CD4-positive, alpha-beta T cell treated with Interleukin-6 at 100 ng/mL for 8 hours (primary cell): ENCODE measurements around the gene NFIX.

Source experiments
- DNase-seq: peaks from one replicate; pipeline ENCODE4 v3.0.0-alpha.2; 2020; ENCODE audit warnings: mixed read lengths, low spot score

Gene NFIX

DNA sequence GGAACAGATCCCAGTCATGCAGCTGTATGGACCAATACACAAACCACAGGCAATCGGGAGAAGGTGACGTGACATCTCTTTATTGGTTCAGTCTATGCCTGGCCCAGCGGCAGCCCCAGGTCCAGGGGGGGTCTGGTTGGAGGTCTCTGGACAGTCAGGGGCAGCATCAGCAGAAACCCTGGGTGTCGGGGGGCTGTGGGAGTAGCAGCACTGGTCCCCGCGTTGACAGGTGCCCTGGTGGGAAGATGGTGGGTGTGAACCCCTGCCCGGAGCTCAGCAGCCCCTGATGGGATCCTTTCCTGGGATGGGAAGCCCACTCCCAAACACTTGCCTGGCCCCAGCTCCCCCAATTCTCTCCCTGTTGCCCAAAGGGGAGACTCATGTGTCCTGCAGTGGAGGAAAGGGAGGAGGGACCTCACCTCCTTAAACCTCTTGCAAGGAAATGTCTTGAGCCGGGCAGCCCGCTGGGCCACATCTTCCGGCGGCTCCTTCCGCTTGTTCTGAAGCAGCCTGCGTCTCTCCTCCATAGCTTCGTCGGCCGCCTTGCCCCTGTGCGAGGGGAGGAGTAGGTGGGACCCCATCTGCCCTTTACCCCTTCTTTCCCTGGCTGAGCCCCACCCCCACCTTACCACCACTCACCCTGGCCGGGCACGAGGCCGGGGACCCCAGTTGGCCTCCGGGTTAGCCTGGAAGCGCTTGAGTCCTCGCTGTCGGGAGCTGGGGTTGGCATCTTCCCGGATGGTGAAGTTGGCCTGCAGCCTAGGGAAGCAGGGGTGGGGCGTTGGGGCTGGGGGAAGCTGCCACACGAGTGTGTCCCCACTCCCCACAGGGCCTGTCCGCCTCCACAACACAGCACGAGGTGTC is 109.8 kb downstream of the NFIX start:
- peak; percentile 27 for DNase-seq

DNA sequence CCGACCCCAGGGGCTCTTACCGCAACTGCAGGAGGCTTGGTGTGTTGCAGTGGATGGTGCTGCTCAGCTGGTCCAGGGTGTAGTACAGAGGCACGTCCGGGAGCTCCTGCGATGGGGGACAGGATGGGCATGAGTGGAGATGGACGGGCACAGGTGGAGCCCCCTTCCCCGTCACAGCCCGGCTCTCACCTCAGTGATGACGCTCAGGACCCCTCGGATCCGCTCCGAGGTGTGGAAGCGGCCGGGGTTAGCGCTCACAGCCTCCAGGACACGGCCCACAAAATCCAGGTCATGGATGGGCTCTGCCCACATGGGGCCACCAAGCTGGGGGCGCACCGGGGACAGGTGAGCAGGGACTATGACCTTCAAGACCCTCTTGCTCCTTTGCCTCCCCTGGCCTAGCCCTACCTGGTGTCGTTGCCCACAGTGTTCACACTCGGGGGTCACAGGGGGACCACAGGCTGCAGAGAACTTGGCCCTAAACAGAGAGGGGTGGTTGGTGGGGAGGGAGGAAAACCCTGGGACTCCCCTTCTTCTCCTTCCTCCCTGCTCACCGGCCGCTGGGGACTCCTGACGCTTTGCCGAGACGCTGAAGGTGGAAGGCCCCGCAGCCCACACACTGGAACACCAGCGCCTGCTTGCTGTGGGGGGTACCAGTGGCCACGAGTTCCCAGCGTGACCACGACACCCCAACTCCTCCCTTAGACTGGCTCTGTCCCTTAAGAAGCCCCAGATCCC is 114.3 kb downstream of the NFIX start:
- DNase-seq, result no peak

DNA sequence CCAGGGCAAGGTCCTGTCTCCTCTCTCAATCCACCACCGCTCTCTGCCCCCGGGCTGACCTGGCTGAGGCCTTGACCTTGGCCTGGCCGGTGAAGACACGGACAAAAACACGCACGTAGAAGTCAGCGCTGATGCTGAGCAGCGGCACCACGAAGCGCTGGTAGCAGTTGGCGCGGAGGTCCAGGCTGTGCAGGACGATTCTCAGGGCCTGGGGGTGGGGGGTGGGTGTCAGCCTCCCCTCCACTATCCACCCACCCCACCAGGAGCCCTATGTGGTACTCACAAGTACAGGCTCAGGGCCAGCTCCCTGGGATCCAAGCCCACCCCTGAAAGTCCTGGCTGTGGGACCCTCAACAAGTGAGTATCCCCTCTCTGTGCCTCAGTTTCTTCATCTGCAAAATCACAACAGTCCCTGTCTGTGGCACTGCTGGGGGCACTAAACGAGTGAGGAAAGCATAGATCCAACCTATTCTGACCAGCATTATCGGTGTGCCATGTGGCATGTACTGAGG is 114.9 kb downstream of the NFIX start:
- no peak for DNase-seq

DNA sequence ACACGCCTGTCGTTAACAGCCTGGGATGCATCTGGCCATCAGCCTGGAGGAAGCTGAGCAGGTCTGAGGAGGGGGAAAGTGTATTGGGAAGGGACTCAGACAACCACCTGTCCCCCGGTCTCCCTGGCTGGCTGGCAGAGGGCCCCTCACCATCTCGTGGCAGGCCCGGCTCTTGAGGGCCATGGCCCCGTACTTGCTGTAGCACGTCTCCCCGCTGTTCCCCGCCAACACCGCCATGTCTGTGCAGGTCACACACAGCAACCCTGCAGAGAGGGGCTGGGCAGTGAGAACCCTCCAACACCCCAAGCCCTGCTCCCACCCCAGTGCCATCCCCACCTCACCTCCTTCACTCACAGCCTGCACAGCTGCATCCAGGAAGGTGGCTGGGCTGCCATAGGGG is 117.3 kb downstream of the NFIX start:
- DNase-seq, result no peak

DNA sequence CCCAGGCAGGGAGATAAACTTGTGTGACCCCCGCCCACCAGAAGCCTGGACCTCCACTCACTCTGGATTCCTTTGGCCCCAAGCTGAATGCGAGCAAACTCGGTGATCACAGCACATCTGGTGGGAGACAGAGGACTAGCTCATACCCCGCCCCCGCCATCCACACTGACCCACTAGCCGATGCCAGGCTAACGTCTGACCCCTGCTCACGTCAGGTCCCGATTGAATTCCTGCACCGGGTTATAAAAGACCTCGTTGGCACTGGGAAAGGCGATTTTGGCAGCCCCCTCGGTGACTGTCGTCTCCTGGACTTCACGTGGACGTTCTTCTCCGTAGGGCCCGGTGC is 120.6 kb downstream of the NFIX start:
- no peak for DNase-seq

DNA sequence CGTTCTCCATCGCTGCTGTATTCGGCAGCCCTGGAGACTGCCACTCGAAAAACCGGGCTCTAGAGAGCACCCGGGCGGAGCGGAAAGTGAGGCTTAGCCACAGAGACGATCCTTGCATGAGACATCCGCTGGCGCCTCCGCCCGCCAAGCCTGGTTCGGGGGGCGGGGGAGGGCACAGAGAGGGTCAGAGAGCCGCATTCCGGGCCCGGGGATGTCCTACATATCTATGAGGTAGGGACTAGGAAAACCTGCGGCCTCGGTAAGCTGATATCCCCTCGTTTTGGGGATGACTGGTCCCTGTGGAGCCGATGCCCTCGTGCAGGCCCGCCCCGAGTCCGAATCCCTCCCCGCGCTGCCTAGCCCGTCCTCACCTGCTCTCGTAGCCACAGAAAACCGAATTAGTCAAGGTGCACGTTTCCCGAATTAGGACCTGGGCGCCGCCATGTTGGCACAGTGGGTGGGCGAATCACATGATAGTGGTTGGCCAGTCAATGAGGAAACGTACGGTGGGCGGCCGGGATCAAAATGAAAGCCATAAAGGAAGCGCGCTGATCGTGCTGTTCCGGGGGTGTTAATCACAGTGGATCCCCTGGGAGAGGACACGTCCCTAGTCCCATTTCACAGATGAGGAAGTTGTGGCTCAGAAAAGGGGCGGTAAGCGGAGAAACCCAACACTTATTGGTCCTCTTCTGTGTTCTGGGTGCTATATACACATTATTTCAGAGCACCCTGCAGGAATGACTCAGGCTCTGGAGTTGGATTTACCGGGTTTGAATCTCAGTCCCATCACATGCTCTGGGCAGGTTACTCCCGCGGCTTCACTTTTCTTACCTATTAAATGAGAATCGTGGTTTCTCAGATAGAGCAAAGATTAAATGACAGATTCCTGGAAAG is 121.3 kb downstream of the NFIX start, which contains the start of gene TRMT1:
TRMT1 (minus strand) TSS at position 459 of the 894 bp plus-strand sequence; CDS start at position 118, 341 bp downstream.
- DNase-seq, result peak; percentile 85

DNA sequence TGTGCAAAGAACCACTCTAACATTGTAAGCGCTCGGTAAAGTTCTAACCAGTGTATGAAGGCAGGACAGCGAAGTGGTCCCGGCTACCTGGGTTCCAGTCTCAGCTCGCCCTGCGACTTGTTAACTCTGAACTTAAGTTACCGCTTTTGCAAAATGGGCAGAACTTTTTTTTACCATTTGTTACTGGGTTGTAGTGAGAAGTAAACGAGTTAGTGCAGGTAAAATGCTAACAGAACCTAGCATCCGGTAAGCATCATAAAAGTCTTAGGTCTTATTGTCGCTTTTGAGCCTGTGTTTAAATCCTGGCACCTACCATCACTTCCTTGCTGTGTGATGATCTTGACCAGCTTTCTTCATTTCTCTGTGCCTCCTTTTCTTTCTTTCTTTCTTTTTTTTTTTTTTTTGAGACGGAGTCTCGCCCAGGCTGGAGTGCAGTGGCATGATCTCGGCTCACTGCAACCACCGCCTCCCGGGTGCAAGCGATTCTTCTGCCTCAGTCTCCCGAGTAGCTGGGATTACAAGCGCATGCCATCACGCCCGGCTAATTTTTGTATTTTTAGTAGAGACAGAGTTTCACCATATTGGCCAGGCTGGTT is 122.0 kb downstream of the NFIX start:
- DNase-seq, result peak; percentile 33

DNA sequence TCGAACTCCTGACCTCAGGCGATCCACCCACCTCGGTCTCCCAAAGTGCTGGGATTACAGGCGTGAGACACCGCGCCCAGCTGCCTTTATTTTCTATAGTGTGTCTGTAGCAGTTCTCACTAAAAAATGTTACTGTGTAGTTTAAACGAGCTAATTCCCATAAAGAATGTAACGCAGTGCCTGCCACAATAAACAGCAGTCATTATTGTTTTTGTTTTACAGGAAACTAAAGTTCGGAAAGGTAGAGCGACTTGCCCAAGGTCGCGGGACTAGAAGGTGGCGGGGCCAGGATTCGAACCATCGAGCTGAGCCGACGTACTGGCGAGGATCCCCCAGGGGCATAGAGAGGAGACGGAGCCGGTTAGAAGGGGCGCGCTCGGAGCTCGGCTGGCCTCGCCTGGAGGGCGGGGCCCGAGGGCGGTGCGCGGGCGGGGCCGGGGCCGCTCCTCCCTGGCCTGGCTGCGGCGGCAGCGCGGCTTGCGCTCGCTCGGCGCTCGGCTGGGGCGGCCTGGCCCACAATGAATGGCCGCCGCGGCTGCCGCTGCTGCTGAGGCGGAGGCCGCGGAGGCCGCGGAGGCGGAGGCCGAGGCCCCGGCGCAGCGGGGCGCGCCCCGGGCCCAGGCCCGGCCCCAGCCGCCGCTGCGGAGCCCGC is 122.6 kb downstream of the NFIX start, which contains the start of gene NACC1:
NACC1 (plus strand) TSS at position 493 of the 652 bp plus-strand sequence. CDS start 16,944 bp downstream, outside the sequence.
- peak; percentile 87 for DNase-seq

DNA sequence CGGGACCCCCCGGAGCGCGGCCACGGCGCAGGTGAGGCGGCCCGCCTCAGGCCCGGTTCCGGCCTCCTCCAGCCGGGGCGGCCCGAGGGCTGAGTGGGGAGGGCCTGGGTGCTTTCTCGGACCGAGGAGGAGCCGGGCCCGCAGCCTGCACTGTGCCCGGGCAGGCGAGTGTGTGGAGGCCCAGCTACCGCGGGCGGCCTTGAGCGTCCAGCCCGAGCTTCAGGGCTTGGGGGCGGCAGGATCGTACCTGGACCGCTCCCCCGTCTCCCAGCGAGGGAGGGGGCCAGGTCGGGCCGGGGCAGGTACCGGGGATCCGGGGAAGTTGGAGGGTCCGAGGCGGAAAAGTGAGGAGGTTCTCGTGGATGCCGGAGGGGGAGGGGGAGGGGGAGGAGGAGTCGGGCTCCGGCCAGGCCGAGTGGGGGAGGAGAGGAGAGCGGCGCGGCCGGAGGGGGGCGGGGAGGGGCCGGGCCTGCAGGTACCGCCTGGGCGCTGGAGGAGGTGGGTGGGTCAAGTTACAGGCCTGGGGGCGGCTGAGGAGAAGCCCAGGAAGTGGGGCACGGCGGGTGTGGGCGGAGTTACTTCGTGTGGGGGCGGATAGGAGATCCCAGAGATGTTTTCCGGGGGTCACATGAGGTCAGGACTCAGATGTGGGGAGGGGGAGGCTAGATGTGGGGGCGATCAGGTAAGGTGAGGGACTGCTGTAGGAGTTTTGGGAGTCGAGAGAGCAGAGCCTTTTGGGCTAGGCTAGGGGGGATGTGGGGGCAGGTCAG is 123.3 kb downstream of the NFIX start:
- no peak for DNase-seq

DNA sequence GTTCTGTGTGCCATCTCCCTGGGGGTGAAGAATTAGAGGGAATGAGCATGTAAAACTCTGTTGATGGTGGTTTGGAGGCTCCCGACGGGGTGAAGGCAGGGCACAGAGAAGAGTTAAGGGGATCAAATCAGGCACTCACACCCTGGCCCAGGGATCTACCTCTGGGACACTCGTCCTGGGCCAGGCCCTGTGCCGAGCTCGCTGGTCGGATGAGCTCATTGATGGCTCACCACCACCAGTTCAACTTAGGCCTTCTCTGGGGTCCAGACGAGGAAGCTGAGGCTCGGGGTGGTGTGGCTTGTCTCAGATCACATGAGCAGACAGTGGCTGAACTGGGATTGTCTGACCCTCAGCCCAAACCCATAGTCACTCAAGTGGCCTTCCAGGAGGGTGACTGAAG is 124.4 kb downstream of the NFIX start:
- DNase-seq, result no peak

DNA sequence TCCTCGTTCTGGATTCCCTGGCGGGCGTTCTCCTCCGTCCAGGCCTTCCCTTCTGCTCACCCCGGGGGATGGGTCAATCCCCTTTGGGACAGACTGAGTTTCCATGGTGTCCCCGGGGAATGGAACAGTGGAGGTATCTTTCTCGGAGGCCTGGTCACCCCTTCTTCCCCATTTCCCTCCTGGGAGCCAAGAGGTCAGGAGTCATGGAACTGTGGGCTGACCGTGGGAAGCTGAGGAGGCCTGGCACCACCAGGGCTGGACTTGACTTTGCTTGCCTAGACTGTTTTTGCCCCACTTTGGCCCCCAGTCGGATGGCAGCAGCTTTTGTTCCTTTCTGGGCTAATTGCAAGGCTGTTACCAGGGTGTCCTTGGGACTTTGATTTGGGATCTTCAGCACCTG is 124.8 kb downstream of the NFIX start:
- no peak for DNase-seq

DNA sequence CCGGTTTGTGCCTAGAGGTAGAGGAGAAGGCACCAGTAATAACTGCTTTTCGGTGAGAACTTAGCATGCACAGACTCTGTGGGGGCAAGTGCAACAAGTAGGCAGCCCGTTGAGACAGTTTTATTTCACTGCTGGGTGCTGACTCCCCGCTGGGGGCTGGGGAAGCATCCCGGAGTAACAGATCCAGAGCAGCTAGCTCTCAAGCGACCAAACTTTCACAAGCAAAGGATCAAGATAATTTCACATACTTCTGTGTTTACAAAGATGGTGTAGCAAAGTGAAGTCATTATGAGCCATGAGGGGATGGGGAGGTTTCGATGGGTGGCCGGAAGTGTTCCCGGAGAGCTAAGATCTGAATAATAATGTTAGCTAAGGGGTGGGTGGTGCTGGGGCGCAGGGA is 125.5 kb downstream of the NFIX start:
- DNase-seq, result no peak

DNA sequence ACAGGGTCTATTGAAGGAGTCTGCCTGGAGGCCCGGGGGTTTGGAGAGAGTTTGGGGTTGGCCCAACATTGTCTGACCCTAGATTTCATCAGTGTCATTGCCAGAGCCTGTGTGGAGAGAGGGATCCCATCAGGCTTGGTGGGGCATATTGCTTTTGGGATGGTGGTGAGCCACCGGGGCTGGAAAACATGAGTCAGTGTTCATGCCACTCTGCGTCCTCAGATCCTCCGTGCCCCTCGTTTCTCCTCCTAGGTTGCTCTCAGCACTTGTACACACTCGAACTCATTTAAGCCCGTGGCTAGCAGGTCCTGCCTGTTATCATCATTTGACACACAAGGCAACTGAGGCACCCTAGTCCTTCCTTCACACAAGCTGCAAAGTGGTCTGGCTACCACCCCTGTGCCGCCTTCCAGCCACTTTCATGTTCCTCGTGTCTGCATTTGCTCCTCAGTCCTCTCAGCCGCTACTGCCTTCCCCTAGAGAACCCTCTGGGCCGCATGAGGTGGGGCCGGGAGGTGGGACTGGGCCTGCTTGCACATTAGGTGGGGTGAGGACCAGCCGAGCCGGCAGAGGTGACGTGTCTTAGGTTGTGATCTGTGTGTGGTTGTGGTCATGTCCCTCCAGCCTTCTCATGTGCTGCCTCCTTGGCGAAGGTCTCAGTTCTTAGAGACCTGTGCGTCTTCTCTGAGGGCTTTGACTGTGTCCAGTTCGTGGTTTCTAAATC is 126.4 kb downstream of the NFIX start:
- no peak for DNase-seq

DNA sequence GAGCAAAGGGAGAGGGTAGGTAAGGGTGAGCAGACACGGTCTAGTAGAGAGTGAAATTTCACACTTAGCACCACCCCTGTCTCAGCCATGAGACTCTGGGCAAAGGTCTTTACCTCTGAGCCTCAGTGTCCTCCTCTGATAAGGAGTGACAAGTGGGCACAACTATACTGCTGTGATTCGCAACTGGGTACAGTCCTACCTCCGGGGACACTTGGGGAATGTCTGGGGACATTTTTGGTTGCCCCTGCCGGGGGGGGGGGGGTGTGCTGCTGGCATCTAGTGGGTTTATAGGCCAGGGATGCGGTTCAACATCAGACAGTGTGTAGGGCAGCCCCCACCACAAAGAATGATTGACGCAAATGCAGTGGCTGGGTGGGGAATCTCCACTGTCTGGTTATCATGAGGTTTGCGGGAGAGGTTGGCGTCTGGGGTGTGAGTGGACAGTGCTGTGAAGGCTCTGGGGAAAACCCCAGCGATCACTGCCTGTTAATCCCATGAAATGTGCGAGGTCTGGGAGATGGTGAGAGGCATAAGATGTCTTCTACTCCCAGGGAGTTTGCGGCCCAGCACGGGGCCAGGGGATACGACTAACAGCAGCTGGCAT is 127.1 kb downstream of the NFIX start:
- DNase-seq, result no peak

DNA sequence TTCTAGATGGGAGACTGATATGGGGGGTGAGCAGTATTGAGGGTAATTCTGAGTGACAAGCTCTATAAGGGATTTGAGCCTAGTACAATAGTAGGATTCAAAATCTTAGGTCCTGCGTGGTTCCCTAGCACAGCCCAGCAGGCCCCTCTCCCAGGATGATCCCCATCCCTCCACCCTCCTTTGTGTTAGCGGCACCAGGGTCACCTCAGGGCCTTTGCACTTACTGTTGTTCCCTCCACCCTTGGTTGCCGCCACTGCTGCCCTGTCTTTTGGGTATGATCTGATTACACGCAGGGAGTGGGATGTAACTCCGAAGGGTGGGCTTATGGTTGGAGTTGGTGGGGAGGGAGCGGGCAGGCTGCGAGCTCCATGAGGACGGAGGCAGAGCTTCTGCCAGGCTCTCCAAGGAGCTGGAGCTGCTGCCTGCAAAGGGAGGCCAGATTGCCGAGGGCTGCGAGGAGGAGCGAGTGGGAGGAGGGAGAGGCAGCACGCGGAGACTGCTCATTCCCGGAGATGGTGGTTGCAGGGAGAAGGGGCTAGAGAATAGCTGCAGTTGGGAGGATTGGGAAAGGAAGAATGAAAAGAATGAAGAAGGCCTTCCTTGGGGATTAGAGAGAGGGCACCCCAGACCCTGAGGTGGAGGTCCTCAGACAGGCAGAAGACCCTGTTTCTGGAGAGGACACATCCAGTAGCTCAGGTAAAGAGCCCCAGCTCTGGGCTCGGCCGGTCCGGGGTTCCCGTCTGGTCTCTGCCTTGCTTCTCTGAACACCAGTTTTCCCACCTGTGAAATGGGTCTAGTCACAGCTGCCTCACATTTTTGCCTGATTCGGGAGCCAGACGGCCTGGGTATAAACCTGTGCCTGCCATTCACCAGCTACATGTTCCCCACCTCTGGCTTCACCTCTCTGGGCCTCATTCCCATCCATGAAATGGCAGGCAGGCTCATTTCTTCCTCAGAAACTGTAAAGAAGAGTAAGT is 128.0 kb downstream of the NFIX start:
- no peak for DNase-seq

DNA sequence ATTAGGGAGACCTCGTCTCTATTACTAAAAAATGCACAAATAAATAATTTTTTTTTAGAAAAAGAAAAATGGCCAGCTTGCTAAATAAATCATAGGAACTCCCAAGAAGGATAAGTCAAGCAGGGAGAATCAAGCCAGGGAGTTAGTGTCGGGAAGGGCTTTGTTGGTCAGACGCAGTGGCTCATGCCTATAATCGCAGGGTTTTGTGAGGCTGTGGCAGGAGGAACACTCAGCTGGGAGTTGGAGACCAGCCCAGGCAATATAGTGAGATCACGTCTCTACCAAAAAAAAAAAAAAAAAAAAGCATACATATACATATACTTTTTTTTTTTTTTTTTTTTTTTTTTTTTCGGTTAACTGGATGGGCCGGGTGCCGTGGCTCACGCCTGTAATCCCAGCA is 131.8 kb downstream of the NFIX start:
- no peak for DNase-seq

DNA sequence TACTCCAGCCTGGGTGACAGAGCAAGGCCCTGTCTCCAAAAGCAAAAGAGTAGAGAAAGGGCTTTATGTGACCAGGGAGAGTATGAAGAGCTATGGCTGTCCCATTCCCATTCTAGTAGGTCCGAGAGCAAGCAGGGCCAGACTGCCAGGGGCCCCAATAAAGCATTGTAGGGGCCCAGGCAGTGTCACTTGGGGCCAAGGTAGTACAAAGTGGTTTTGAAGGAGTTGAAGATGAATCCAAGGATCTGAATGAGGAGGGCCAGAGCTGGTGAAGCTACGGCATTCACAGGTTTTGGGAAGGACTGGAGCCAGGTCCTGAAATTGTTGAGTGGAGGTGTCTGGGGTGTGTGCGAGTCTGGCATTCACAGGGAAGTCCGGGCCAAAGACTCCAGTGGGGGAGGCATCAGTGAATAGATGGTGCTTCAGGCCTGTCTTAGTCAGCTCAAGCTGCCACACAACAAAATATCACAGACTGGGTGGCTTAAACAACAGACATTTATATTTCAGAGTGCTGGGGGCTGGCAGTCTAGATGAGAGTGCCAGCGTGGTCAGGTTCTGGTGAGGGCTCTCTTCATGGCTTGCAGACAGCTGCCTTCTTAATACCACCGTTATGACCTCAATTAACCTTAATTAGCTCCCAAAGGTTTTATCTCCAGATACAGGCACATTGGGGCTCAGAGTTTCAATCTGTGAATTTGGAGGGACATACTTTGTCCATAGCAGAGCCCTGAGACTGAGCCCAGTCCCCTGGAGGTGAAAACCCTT is 132.7 kb downstream of the NFIX start:
- DNase-seq, result no peak
